Caco-2 (cell line): Measurements from ENCODE around the gene KNDC1. TPM values are rescaled to one million over a fixed set of nuclear protein-coding genes. Genes with fewer than 3 reads are reported as not detected.

ENCODE experiments used
- BruUV-seq: library from RNA; stranded (reverse); fragments of 400-500 nt; replicated peaks from 2 replicates; lab custom pipeline; 2021; lab: Mats Ljungman, UMichigan
- CTCF ChIA-PET: fragments of 300-600 bp; sonication (Branson Sonifier 250); formaldehyde crosslinking; loops from one replicate; lab custom pipeline; 2022; ENCODE audit warnings: antibody characterized with exemption; lab: Charles Lee
- POLR2A ChIA-PET: fragments of 300-600 bp; sonication (Branson Sonifier 250); formaldehyde crosslinking; loops from one replicate; lab custom pipeline; 2022; ENCODE audit warnings: antibody characterized with exemption; lab: Charles Lee
- DNase-seq, 2 experiments: peaks; one replicate each; pipeline versions ENCODE4 v3.0.0 to v3.0.0-alpha.2; 2020 to 2022
- H3K27me3 ChIP-seq: replicated peaks from 2 replicates; pipeline ENCODE4 v1.6.0; 2011; ENCODE audit warnings: low read length; ENCODE audit not compliant: control insufficient read depth, insufficient read depth
- H3K36me3 ChIP-seq: 2 replicates; pipeline ENCODE4 v1.5.1; 2011; ENCODE audit warnings: low read length; ENCODE audit not compliant: control insufficient read depth, insufficient read depth
- H3K4me1 ChIP-seq: fragments of 250-450 bp; sonication (Bioruptor Pico); 2 replicates; pipeline ENCODE4 v1.5.1; 2020; ENCODE audit warnings: mild to moderate bottlenecking
- H3K4me3 ChIP-seq: 2 replicates; pipeline ENCODE4 v1.5.1; 2011; ENCODE audit warnings: low read depth, mild to moderate bottlenecking, control low read depth, low read length
- H3K9me3 ChIP-seq: fragments of 250-450 bp; sonication (Bioruptor Pico); 2 replicates; pipeline ENCODE4 v1.5.1; 2020; ENCODE audit warnings: mild to moderate bottlenecking, moderate library complexity
- H3K27ac Mint-ChIP-seq: one replicate; pipeline ENCODE4 v1.8.0; 2022; ENCODE audit warnings: mixed read lengths; ENCODE audit not compliant: unreplicated experiment
- H3K27me3 Mint-ChIP-seq: one replicate; pipeline ENCODE4 v1.8.0; 2022; ENCODE audit warnings: mixed read lengths; ENCODE audit not compliant: insufficient read depth, unreplicated experiment
- H3K36me3 Mint-ChIP-seq: one replicate; pipeline ENCODE4 v1.8.0; 2022; ENCODE audit warnings: mild to moderate bottlenecking, mixed read lengths; ENCODE audit not compliant: insufficient read depth, unreplicated experiment
- H3K4me1 Mint-ChIP-seq: one replicate; pipeline ENCODE4 v1.8.0; 2022; ENCODE audit warnings: low read depth, mixed read lengths; ENCODE audit not compliant: unreplicated experiment
- H3K4me3 Mint-ChIP-seq: one replicate; pipeline ENCODE4 v1.8.0; 2022; ENCODE audit warnings: mild to moderate bottlenecking, moderate library complexity, mixed read lengths; ENCODE audit not compliant: unreplicated experiment
- H3K9me3 Mint-ChIP-seq: one replicate; pipeline ENCODE4 v1.8.0; 2022; ENCODE audit warnings: mixed read lengths; ENCODE audit not compliant: unreplicated experiment
- CTCF ChIP-seq, 2 experiments: fragments of 200-600 bp in 1 of 2; IDR thresholded peaks; 1 replicate in 1 of 2; 2 replicates in 1 of 2; pipeline versions ENCODE4 v1.5.1 to v1.8.0; 2011 to 2022; ENCODE audit warnings: antibody characterized with exemption in 1 of 2, control low read depth in 1 of 2, inconsistent platforms in 1 of 2, low read depth in 1 of 2, low read length in 1 of 2, mild to moderate bottlenecking in 1 of 2, moderate library complexity in 1 of 2; ENCODE audit not compliant: insufficient read depth in 1 of 2, severe bottlenecking in 1 of 2, unreplicated experiment in 1 of 2
- intact Hi-C: fragments of 100-400 bp; cut with micrococcal nuclease; formaldehyde crosslinking; loops from one replicate; pipeline ENCODE4 v1.10.0; 2022; ENCODE audit not compliant: unreplicated experiment
- total RNA-seq: library from RNA; stranded (reverse); gene quantifications from 2 replicates; pipeline ENCODE4 v1.2.3, GENCODE V29; 2022

The KNDC1 gene
- total RNA-seq, 1 experiment from 2014 or later: 3.2 TPM

GRCh38 chr10:133176546-133176945 lies 16.5 kb downstream of the KNDC1 start:
- intact Hi-C loops: no loop called here
- ChIA-PET CTCF (no interaction called here), POLR2A (no interaction called here)
- Mint-ChIP-seq H3K4me3 (no peak overlapping the region), H3K36me3 (no peaks in the 10 kb centered on the region), H3K4me1 (no peaks in the 10 kb centered on the region), H3K27ac (no peak overlapping the region), H3K27me3 (peaks cover 7% of the 10 kb centered on the region), H3K9me3 (peaks cover 43% of the 10 kb centered on the region)
- DNase-seq: peak in 1 of 2 experiments; percentile 18
- no TSS peak for BruUV-seq
- Histone ChIP-seq H3K27me3 (no peaks in the 10 kb centered on the region), H3K4me3 (no peak overlapping the region), H3K9me3 (peaks cover 20% of the 10 kb centered on the region), H3K4me1 (no peaks in the 10 kb centered on the region), H3K36me3 (no peaks in the 10 kb centered on the region)
- no peak for TF ChIP-seq CTCF (IDR thresholded peaks at IDR 0.05; ENCODE audit: insufficient read depth in 1 of 2, low read depth in 1 of 2, low read length in 1 of 2, severe bottlenecking in 1 of 2, unreplicated experiment in 1 of 2)

- intact Hi-C loops: no loop called here
- Mint-ChIP-seq H3K4me1 (no peaks in the 10 kb centered on the region), H3K4me3 (no peak overlapping the region), H3K9me3 (peaks cover 43% of the 10 kb centered on the region), H3K36me3 (no peaks in the 10 kb centered on the region), H3K27me3 (peaks cover 7% of the 10 kb centered on the region), H3K27ac (no peak overlapping the region)
- no peaks in the 10 kb centered on the region for H3K4me1 ChIP-seq
- H3K27me3 ChIP-seq: no peaks in the 10 kb centered on the region
- no peaks in the 10 kb centered on the region for H3K36me3 ChIP-seq
- POLR2A ChIA-PET: no interaction called here
- BruUV-seq: no TSS peak
- TF ChIP-seq CTCF (IDR thresholded peaks at IDR 0.05; ENCODE audit: insufficient read depth in 1 of 2, low read depth in 1 of 2, low read length in 1 of 2, severe bottlenecking in 1 of 2, unreplicated experiment in 1 of 2): no peak
- DNase-seq: peak in 1 of 2 experiments; percentile 23
- CTCF ChIA-PET: no interaction called here
- peaks cover 18% of the 10 kb centered on the region for H3K9me3 ChIP-seq
- H3K4me3 ChIP-seq: no peak overlapping the region
These were observed 17.6 kb downstream of the KNDC1 start for GRCh38 chr10:133177380-133178157.

- no peaks in the 10 kb centered on the region for H3K27me3 ChIP-seq
- TF ChIP-seq CTCF (IDR thresholded peaks at IDR 0.05; ENCODE audit: insufficient read depth in 1 of 2, low read depth in 1 of 2, low read length in 1 of 2, severe bottlenecking in 1 of 2, unreplicated experiment in 1 of 2): no peak
These were observed 18.5 kb downstream of the KNDC1 start for GRCh38 chr10:133178357-133179127.

More at GRCh38 chr10:133178357-133179127, 18.5 kb downstream of the KNDC1 start:
- Histone ChIP-seq H3K9me3 (peaks cover 13% of the 10 kb centered on the region), H3K4me3 (no peak overlapping the region), H3K4me1 (no peaks in the 10 kb centered on the region), H3K36me3 (no peaks in the 10 kb centered on the region)
- no peaks in the 10 kb centered on the region for H3K4me1 Mint-ChIP-seq
- ChIA-PET POLR2A (no interaction called here), CTCF (no interaction called here)
- no peak overlapping the region for H3K27ac Mint-ChIP-seq
- peaks cover 4% of the 10 kb centered on the region for H3K27me3 Mint-ChIP-seq
- intact Hi-C loops: no loop called here
- peaks cover 33% of the 10 kb centered on the region for H3K9me3 Mint-ChIP-seq
- no peak for DNase-seq
- no peaks in the 10 kb centered on the region for H3K36me3 Mint-ChIP-seq
- H3K4me3 Mint-ChIP-seq: no peak overlapping the region
- BruUV-seq: no TSS peak
